SU-DHL-6 (cell line): Measurements from ENCODE around the gene SNX18.

ENCODE experiments used
- H2AFZ ChIP-seq: fragments of 200-600 bp; sonication (generic); 2 replicates; pipeline ENCODE4 v1.6.1; 2014; ENCODE audit warnings: low read depth, mild to moderate bottlenecking, moderate library complexity, mixed read lengths, antibody characterized with exemption, low read length; ENCODE audit not compliant: severe bottlenecking
- H3F3A ChIP-seq: fragments of 200-600 bp; shearing (Covaris generic); 2 replicates; pipeline ENCODE4 v1.6.0; 2016; ENCODE audit warnings: antibody characterized with exemption, mild to moderate bottlenecking; ENCODE audit not compliant: insufficient read depth
- H3K27ac ChIP-seq: fragments of 200-600 bp; sonication (generic); 2 replicates; pipeline ENCODE4 v1.5.1; 2016; ENCODE audit warnings: low read depth, mild to moderate bottlenecking, low read length, moderate library complexity, mixed read lengths
- H3K27me3 ChIP-seq: fragments of 200-600 bp; sonication (generic), shearing (Covaris generic); 2 replicates; pipeline ENCODE4 v1.6.0; 2014; ENCODE audit warnings: mild to moderate bottlenecking, low read length
- H3K36me3 ChIP-seq: fragments of 200-600 bp; sonication (generic); 2 replicates; pipeline ENCODE4 v1.6.1; 2014; ENCODE audit warnings: mild to moderate bottlenecking, low read length, mixed read lengths
- H3K4me2 ChIP-seq: fragments of 300-600, 200-600 bp; shearing (Covaris generic), sonication (generic); 2 replicates; pipeline ENCODE4 v1.6.0; 2014; ENCODE audit warnings: low read length, low read depth, mild to moderate bottlenecking; ENCODE audit not compliant: poor library complexity, severe bottlenecking
- H3K4me3 ChIP-seq: fragments of 200-600 bp; sonication (generic); 2 replicates; pipeline ENCODE4 v1.5.1; 2014; ENCODE audit warnings: antibody characterized with exemption, low read length, mild to moderate bottlenecking, mixed read lengths; ENCODE audit not compliant: insufficient read depth, poor library complexity, severe bottlenecking
- H3K79me2 ChIP-seq: fragments of 200-600 bp; sonication (generic); 2 replicates; pipeline ENCODE4 v1.6.1; 2014; ENCODE audit warnings: mild to moderate bottlenecking, low read length, moderate library complexity; ENCODE audit not compliant: insufficient read depth
- H3K9ac ChIP-seq: fragments of 200-600 bp; sonication (generic); 2 replicates; pipeline ENCODE4 v1.7.0; 2014; ENCODE audit warnings: mild to moderate bottlenecking, low read length
- H3K9me2 ChIP-seq: fragments of 200-600 bp; sonication (generic); replicated peaks from 2 replicates; pipeline ENCODE4 v1.6.1; 2014; ENCODE audit warnings: low read length; ENCODE audit not compliant: insufficient read depth
- H3K9me3 ChIP-seq: fragments of 200-600 bp; sonication (generic); 2 replicates; pipeline ENCODE4 v1.6.1; 2014; ENCODE audit warnings: low read length, mixed read lengths; ENCODE audit not compliant: insufficient read depth
- H4K20me1 ChIP-seq: fragments of 200-600 bp; sonication (generic); 2 replicates; pipeline ENCODE4 v1.6.1; 2014; ENCODE audit warnings: low read depth, mild to moderate bottlenecking, antibody characterized with exemption, low read length, moderate library complexity, mixed read lengths
- EZH2phosphoT487 ChIP-seq: fragments of 200-600 bp; sonication (generic), shearing (Covaris generic); conservative IDR thresholded peaks from 2 replicates; pipeline ENCODE4 v1.6.1; 2018; ENCODE audit warnings: mild to moderate bottlenecking, antibody characterized with exemption, low read length, moderate library complexity, mixed read lengths
- TF ChIP-seq, protein P1 (sequence below): fragments of 200-600 bp; sonication (generic); IDR thresholded peaks from one replicate; pipeline ENCODE4 v1.5.1; 2017; ENCODE audit warnings: antibody characterized with exemption, mild to moderate bottlenecking, low read length, moderate library complexity; ENCODE audit not compliant: insufficient read depth, poor library complexity, severe bottlenecking

Gene SNX18

DNA sequence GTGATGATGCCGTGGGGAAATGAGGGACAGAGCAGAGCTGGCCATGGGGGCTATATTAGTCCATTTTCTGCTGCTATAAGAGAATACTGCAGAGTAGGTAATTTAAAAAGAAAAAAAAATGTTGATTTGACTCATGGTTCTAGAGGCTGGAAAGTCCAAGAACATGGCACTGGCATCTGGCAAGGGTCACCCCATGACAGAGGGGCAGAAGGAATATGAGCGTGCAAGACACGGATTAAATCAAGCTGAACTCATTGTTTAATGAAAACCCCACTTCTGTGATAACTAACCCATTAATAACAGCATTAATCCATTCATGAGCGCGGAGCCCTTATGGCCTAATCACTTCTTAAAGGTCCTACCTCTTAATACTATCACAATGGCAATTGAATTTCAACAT lies 68.8 kb downstream of the SNX18 start:
- H3K9me3 ChIP-seq: no peaks in the 10 kb centered on the region
- no peaks in the 10 kb centered on the region for H3K9me2 ChIP-seq
- H2AFZ ChIP-seq: no peak overlapping the region
- H3K4me3 ChIP-seq: no peak overlapping the region
- H3K9ac ChIP-seq: no peak overlapping the region
- TF ChIP-seq EZH2phosphoT487: no peak
- TF ChIP-seq, protein P1, sequence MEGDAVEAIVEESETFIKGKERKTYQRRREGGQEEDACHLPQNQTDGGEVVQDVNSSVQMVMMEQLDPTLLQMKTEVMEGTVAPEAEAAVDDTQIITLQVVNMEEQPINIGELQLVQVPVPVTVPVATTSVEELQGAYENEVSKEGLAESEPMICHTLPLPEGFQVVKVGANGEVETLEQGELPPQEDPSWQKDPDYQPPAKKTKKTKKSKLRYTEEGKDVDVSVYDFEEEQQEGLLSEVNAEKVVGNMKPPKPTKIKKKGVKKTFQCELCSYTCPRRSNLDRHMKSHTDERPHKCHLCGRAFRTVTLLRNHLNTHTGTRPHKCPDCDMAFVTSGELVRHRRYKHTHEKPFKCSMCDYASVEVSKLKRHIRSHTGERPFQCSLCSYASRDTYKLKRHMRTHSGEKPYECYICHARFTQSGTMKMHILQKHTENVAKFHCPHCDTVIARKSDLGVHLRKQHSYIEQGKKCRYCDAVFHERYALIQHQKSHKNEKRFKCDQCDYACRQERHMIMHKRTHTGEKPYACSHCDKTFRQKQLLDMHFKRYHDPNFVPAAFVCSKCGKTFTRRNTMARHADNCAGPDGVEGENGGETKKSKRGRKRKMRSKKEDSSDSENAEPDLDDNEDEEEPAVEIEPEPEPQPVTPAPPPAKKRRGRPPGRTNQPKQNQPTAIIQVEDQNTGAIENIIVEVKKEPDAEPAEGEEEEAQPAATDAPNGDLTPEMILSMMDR: no peak
- no peaks in the 10 kb centered on the region for H3K27me3 ChIP-seq
- H3K36me3 ChIP-seq: no peaks in the 10 kb centered on the region
- no peak overlapping the region for H3K4me2 ChIP-seq
- H4K20me1 ChIP-seq: no peaks in the 10 kb centered on the region
- no peaks in the 10 kb centered on the region for H3F3A ChIP-seq
- no peaks in the 10 kb centered on the region for H3K79me2 ChIP-seq
- no peak overlapping the region for H3K27ac ChIP-seq

DNA sequence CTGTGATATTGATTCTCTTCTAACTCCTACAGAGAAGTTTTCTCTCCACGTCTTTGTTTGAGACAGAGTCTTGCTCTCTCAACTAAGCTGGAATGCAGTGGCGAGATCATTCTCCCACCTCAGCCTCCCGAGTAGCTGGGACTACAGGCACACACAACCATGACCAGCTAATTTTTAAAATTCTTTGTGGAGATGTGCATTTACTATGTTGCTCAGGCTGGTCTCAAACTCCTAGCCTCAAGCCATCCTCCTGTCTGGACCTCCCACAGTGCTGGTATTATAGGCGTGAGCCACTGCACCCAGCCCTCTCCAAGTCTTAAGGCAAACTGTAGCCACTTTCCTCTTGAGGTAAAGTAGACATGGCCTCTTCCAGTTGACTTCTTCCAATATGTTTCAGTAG lies 72.2 kb downstream of the SNX18 start:
- Histone ChIP-seq H3K4me2 (no peak overlapping the region), H2AFZ (no peak overlapping the region), H3K27me3 (no peaks in the 10 kb centered on the region), H4K20me1 (no peaks in the 10 kb centered on the region), H3F3A (no peaks in the 10 kb centered on the region), H3K9me3 (no peaks in the 10 kb centered on the region), H3K36me3 (no peaks in the 10 kb centered on the region), H3K9ac (no peak overlapping the region), H3K9me2 (no peaks in the 10 kb centered on the region), H3K27ac (no peak overlapping the region), H3K4me3 (no peak overlapping the region), H3K79me2 (no peaks in the 10 kb centered on the region)
- TF ChIP-seq, protein P1: no peak
- TF ChIP-seq EZH2phosphoT487: no peak

DNA sequence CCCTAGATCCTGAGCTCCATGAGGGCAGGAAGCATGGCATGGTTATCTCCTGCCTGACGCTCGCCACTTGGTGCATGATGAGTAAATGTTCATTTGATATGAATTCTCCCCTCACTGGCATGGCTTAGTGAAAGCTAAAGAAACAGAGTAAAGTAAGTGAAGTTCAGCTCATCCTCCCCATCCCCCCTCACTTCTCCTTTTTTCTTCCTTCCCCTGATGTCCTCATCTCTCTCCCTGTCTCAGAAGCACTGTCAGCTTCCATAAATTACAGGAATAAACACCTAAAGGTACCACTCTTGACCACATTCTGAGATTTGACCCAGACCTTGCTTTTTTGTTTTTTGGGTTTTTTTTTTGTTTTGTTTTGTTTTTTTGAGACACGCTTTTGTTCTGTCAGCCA lies 73.3 kb downstream of the SNX18 start:
- H3K4me2 ChIP-seq: no peak overlapping the region
- no peaks in the 10 kb centered on the region for H4K20me1 ChIP-seq
- TF ChIP-seq EZH2phosphoT487: no peak
- TF ChIP-seq, protein P1: no peak
- H3K9me3 ChIP-seq: no peaks in the 10 kb centered on the region
- H3K27ac ChIP-seq: no peak overlapping the region
- H3F3A ChIP-seq: no peaks in the 10 kb centered on the region
- no peak overlapping the region for H3K4me3 ChIP-seq
- no peaks in the 10 kb centered on the region for H3K36me3 ChIP-seq
- no peaks in the 10 kb centered on the region for H3K27me3 ChIP-seq
- H3K9ac ChIP-seq: no peak overlapping the region
- no peaks in the 10 kb centered on the region for H3K79me2 ChIP-seq
- H3K9me2 ChIP-seq: no peaks in the 10 kb centered on the region
- no peak overlapping the region for H2AFZ ChIP-seq

DNA sequence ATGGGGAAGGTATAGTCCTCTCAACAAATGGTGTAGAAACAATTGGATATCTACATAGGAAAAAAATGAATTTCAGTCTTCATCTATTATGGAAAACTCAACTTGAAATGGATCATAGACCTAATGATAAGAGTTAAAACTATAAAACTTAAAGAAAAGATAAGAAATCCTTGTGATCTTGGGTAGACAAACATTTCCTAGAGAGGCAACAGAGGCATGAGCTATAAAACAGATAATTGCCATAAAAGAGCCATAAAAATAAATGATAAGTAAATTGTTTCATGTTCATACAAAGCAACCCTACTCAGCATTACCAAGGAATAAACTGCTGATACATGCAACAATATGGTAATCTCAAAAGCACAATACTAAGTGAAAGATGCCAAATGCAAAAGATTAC lies 76.2 kb downstream of the SNX18 start:
- H3F3A ChIP-seq: no peaks in the 10 kb centered on the region

More for the DNA sequence above, 76.2 kb downstream of the SNX18 start:
- Histone ChIP-seq H3K27me3 (no peaks in the 10 kb centered on the region), H3K27ac (no peak overlapping the region), H3K79me2 (no peaks in the 10 kb centered on the region), H4K20me1 (no peaks in the 10 kb centered on the region), H3K9me3 (no peaks in the 10 kb centered on the region), H2AFZ (no peak overlapping the region), H3K9ac (no peak overlapping the region), H3K9me2 (no peaks in the 10 kb centered on the region), H3K4me2 (no peak overlapping the region), H3K4me3 (no peak overlapping the region), H3K36me3 (no peaks in the 10 kb centered on the region)
- TF ChIP-seq EZH2phosphoT487: no peak
- TF ChIP-seq, protein P1: no peak
